ENCODE data around the gene KRTAP5-10. TPM values are rescaled to one million over a fixed set of nuclear protein-coding genes. Genes with fewer than 3 reads are reported as not detected.
"Not testable (repeated sequence)": the region's sequence is repeated elsewhere in the genome, so short reads cannot be mapped to it uniquely, and the experiment has no call there.

Gene KRTAP5-10
- total and polyA plus RNA-seq, 2 experiments from 2014 or later = not detected

DNA sequence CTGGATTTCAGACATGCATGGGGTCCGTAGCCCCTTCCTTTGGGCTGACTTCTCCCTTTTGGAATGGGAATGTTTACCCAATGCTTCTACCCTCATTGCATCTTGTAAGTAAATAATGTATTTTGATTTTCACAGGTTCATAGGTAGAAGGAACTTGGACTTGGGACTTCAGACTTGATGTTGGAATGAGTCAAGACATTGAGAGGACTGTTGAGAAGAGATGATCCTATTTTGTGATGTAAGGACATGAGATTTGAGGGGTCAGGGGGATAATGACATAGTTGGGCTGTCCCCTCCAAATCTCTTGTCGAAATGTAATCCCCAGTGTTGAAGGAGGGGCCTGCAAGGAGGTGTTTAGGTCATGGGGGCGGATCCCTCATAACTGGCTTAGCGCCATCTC is 933 bp upstream of the KRTAP5-10 start:
- no peak for TF ChIP-seq EZH2 (IDR thresholded peaks at IDR 0.05; ENCODE audit: insufficient read depth, poor library complexity, severe bottlenecking)
- TF ChIP-seq EZH2phosphoT487 (IDR thresholded peaks at IDR 0.05; ENCODE audit: insufficient read depth, low read depth) = no peak
- WGBS, 2 experiments (ENCODE audit: low coverage in 1 of 2, low lambda C conversion rate in 2 of 2, missing lambda C conversion rate in 2 of 2) = 56 to 64% methylated on average over 4 of the region's 4 CpGs

DNA sequence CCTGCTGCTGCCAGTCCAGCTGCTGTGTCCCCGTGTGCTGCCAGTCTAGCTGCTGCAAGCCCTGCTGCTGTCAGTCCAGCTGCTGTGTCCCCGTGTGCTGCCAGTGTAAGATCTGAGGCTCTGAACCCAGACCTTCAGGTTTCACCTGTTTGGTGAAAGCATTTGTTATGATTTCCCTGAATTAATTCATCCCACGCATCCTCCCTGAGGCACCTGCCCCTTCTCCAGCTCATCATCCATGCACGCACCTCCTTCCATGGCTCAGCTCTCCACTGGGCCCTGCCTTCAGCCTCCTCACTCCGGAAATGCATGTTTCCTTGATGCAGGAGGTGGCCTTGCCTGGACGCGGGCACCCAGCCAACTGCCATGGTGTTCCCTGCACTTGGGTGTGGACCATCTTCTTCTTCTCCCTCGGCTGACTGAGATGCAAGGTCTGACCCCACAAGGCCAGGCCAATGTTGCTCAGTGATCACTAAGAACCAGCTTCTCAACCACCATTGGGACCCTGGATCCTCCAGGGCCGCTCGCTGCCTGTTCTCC is 788 bp downstream of the KRTAP5-10 start:
- H3F3A ChIP-seq (ENCODE audit: insufficient read depth) = no peaks in the 10 kb centered on the region
- no peak overlapping the region for H3K27ac ChIP-seq
- H3K79me2 ChIP-seq (ENCODE audit: insufficient read depth) = no peaks in the 10 kb centered on the region
- TF ChIP-seq EZH2phosphoT487 (IDR thresholded peaks at IDR 0.05; ENCODE audit: insufficient read depth, low read depth) = no peak
- TF ChIP-seq EZH2 (IDR thresholded peaks at IDR 0.05; ENCODE audit: insufficient read depth, poor library complexity, severe bottlenecking) = no peak
- no peaks in the 10 kb centered on the region for H3K9me2 ChIP-seq (ENCODE audit: insufficient read depth)
- 52 to 59% methylated on average over 10 of the region's 10 CpGs for WGBS, 2 experiments (ENCODE audit: low coverage in 1 of 2, low lambda C conversion rate in 2 of 2, missing lambda C conversion rate in 2 of 2)
- no peaks in the 10 kb centered on the region for H4K20me1 ChIP-seq (ENCODE audit: insufficient read depth)
- peaks cover 9% of the 10 kb centered on the region for H3K27me3 ChIP-seq (replicated peaks; ENCODE audit: insufficient read depth)
- no peaks in the 10 kb centered on the region for H3K4me1 ChIP-seq (ENCODE audit: insufficient read depth)
- no peak overlapping the region for H3K9ac ChIP-seq
- H3K9me3 ChIP-seq (ENCODE audit: low read depth) = no peaks in the 10 kb centered on the region
- no peak overlapping the region for H3K4me2 ChIP-seq (ENCODE audit: unreplicated experiment)
- in situ Hi-C loops (cut with MboI) = no loop called here
- no peak overlapping the region for H3K4me3 ChIP-seq
- H3K36me3 ChIP-seq (ENCODE audit: low read depth) = no peaks in the 10 kb centered on the region
- DNase-seq = no peak
- H2AFZ ChIP-seq = no peak overlapping the region

More for the DNA sequence above, 933 bp upstream of the KRTAP5-10 start:
- H3K4me1 ChIP-seq (ENCODE audit: insufficient read depth) = no peaks in the 10 kb centered on the region
- H3K79me2 ChIP-seq (ENCODE audit: insufficient read depth) = no peaks in the 10 kb centered on the region
- H3K27me3 ChIP-seq (replicated peaks; ENCODE audit: insufficient read depth) = peaks cover 9% of the 10 kb centered on the region
- no peak overlapping the region for H3K9ac ChIP-seq
- H3K36me3 ChIP-seq (ENCODE audit: low read depth) = no peaks in the 10 kb centered on the region
- H3K27ac ChIP-seq = no peak overlapping the region
- no peaks in the 10 kb centered on the region for H3K9me2 ChIP-seq (ENCODE audit: insufficient read depth)
- no peaks in the 10 kb centered on the region for H4K20me1 ChIP-seq (ENCODE audit: insufficient read depth)
- no peak overlapping the region for H3K4me2 ChIP-seq (ENCODE audit: unreplicated experiment)
- no peaks in the 10 kb centered on the region for H3K9me3 ChIP-seq (ENCODE audit: low read depth)
- no peak overlapping the region for H3K4me3 ChIP-seq
- H3F3A ChIP-seq (ENCODE audit: insufficient read depth) = no peaks in the 10 kb centered on the region
- H2AFZ ChIP-seq = no peak overlapping the region
- in situ Hi-C loops (cut with MboI) = no loop called here
- DNase-seq = no peak

DNA sequence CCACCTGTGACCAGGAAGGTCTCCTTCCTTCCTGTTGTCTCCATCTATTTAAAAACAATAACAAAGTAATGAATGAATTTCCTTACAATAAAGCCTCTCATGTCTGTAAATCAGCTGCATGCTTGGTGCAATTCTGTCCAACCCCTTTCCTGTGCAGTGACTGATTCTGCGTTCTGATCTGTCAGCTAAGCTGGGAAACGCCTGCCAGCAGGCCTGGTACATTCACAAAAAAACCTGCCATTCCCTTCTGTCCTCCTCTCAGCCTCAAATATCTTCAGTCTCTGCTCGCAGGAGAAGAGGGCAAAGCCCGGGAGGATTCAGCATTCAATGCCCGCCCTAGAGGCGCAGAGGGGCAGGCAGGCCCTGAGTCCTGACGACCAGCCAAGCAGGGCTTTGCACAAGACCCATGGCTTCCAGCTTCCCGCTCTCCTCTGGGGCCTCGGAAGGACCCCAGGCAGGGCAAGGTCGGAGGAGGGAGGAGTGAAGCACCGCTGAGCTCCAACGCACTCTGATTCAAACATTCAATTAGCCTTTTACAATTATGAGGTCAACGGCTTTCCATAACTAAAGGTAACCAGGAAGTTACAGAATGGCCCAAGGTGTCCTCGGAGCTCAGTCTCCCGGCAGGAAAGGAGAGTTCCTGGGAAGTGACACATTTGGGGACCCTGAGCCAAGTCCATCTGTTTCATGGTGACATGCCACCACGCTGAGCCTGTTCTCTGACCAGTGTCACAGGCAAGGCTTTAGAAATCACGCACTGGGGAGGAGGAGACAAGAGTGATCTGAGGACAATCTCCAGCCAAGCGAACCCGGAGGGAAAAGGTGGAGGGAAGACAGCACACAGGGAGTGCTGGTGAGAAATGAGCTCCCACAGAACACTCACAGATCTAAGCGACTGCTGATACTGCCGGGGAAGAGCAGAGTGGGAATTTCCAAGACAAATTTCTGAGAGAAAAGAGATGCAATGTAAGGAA is 1.6 kb downstream of the KRTAP5-10 start:
- H3K9ac ChIP-seq; H2AFZ ChIP-seq; H4K20me1 ChIP-seq (ENCODE audit: insufficient read depth); in situ Hi-C loops (cut with MboI); H3K4me2 ChIP-seq (ENCODE audit: unreplicated experiment); H3K79me2 ChIP-seq (ENCODE audit: insufficient read depth); H3K27me3 ChIP-seq (replicated peaks; ENCODE audit: insufficient read depth); H3K9me2 ChIP-seq (ENCODE audit: insufficient read depth); DNase-seq; H3K27ac ChIP-seq; H3F3A ChIP-seq (ENCODE audit: insufficient read depth); H3K36me3 ChIP-seq (ENCODE audit: low read depth); H3K9me3 ChIP-seq (ENCODE audit: low read depth); H3K4me1 ChIP-seq (ENCODE audit: insufficient read depth); H3K4me3 ChIP-seq: not testable (repeated sequence)
- 56% methylated on average over 21 of the region's 21 CpGs for WGBS, 2 experiments (ENCODE audit: low coverage in 1 of 2, low lambda C conversion rate in 2 of 2, missing lambda C conversion rate in 2 of 2)

DNA sequence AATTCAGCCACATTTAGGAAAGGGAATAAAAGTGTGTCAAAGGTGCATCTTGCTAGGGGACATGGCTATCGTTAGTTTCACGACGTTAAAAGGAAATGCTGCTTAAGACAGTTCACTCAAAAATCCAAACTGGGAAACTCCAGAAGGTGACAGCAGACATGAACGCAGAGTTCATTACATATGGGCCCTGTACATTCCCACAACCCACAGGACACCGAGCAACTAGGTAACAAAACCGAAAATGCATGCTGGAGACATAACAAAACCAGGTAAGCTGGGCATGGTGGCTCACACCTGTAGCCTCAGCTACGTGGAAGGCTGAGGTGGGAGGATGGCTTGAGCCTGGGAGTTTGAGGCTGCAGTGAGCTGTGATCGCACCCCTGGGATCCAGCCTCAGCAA is 2.3 kb downstream of the KRTAP5-10 start:
- H3K9me3 ChIP-seq (ENCODE audit: low read depth); H3K9me2 ChIP-seq (ENCODE audit: insufficient read depth); H3K27ac ChIP-seq; H3K4me2 ChIP-seq (ENCODE audit: unreplicated experiment); H3K79me2 ChIP-seq (ENCODE audit: insufficient read depth); H2AFZ ChIP-seq; H3K4me3 ChIP-seq; H3F3A ChIP-seq (ENCODE audit: insufficient read depth); in situ Hi-C loops (cut with MboI); H3K4me1 ChIP-seq (ENCODE audit: insufficient read depth); H3K27me3 ChIP-seq (replicated peaks; ENCODE audit: insufficient read depth); H3K9ac ChIP-seq; DNase-seq; H3K36me3 ChIP-seq (ENCODE audit: low read depth); H4K20me1 ChIP-seq (ENCODE audit: insufficient read depth): not testable (repeated sequence)
- WGBS, 2 experiments (ENCODE audit: low coverage in 1 of 2, low lambda C conversion rate in 2 of 2, missing lambda C conversion rate in 2 of 2) = 50 to 70% methylated on average over 8 of the region's 8 CpGs
